OCI-LY7 (cell line): ENCODE results near the gene PGGHG.
"Not testable (repeated sequence)": the region's sequence is repeated elsewhere in the genome, so short reads cannot be mapped to it uniquely, and the experiment has no call there.

Source experiments
- EZH2phosphoT487 ChIP-seq: fragments of 200-600 bp; sonication (generic); IDR thresholded peaks from 2 replicates; pipeline ENCODE4 v1.6.1; 2018; ENCODE audit warnings: low read depth, borderline replicate concordance, mild to moderate bottlenecking, mixed run types, antibody characterized with exemption, low read length, moderate library complexity, mixed read lengths
- TF ChIP-seq, protein P1 (sequence below): fragments of 200-600 bp; sonication (generic); conservative IDR thresholded peaks from 2 replicates; pipeline ENCODE4 v1.5.1; 2014; ENCODE audit warnings: mild to moderate bottlenecking, antibody characterized with exemption, low read length, moderate library complexity, mixed read lengths

DNA sequence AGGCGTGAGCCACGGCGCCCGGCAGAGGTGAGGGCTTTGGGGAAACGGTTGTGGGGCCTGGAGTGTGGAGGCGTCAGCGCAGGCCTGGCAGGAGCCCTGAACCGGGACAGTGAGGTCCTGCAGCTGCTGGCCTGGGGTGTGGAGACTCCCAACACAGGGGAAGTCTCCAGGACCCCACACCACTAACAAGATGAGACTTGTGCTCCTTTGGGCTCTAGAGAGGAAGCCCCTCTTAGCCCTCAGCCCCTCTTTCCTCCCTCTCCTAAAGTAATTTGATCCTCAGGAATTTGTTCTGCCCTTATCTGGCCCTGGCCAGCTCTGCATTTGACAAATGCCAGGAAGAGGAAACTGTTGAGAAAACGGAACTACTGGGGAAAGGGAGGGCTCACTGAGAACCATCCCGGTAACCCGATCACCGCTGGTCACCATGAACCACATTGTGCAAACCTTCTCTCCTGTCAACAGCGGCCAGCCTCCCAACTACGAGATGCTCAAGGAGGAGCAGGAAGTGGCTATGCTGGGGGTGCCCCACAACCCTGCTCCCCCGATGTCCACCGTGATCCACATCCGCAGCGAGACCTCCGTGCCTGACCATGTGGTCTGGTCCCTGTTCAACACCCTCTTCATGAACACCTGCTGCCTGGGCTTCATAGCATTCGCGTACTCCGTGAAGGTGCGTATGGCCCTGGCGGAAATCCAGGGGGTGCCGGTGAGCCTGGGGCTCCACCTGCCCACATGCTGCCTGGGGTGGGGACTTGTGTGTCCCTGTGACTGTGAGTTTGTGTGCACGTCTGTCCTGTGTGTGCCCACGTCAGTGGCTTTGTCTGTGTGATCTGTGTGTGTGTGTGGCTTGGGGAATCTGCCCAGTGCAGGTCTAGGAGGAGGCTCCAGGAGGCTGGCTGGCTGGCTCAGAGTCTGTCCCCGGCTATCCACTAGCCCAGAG lies 19.1 kb downstream of the PGGHG start, which contains the start of gene IFITM2:
- TF ChIP-seq, protein P1, sequence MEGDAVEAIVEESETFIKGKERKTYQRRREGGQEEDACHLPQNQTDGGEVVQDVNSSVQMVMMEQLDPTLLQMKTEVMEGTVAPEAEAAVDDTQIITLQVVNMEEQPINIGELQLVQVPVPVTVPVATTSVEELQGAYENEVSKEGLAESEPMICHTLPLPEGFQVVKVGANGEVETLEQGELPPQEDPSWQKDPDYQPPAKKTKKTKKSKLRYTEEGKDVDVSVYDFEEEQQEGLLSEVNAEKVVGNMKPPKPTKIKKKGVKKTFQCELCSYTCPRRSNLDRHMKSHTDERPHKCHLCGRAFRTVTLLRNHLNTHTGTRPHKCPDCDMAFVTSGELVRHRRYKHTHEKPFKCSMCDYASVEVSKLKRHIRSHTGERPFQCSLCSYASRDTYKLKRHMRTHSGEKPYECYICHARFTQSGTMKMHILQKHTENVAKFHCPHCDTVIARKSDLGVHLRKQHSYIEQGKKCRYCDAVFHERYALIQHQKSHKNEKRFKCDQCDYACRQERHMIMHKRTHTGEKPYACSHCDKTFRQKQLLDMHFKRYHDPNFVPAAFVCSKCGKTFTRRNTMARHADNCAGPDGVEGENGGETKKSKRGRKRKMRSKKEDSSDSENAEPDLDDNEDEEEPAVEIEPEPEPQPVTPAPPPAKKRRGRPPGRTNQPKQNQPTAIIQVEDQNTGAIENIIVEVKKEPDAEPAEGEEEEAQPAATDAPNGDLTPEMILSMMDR: not testable (repeated sequence)
- TF ChIP-seq EZH2phosphoT487: not testable (repeated sequence)
